K562 (cell line): ENCODE measurements around the gene SLC12A3.

Experiments used
- CBX3 ChIP-seq, 2 experiments: IDR thresholded peaks; 1 replicate in 1 of 2; 2 replicates in 1 of 2; pipeline ENCODE4 v1.6.1; 2012; ENCODE audit warnings: inconsistent platforms in 2 of 2, low read length in 2 of 2, borderline replicate concordance in 1 of 2, control low read depth in 1 of 2
- POLR2A ChIP-seq: fragments of 450-650 bp; conservative IDR thresholded peaks from 2 replicates; pipeline ENCODE4 v1.6.1; 2016
- TF ChIP-seq, protein P1 (sequence below): fragments of 450-650 bp; IDR thresholded peaks from 2 replicates; pipeline ENCODE4 v1.6.1; 2014; ENCODE audit warnings: low read depth, mild to moderate bottlenecking, moderate library complexity, borderline replicate concordance
- TF ChIP-seq, protein P2 (sequence below), 3 experiments: IDR thresholded peaks in 2 of 3; conservative IDR thresholded peaks in 1 of 3; 2 replicates each; pipeline ENCODE4 v1.5.1; 2011 to 2012; ENCODE audit warnings: low read length in 3 of 3, mild to moderate bottlenecking in 3 of 3, control low read depth in 2 of 3, improper control_type of control experiment in 1 of 3, inconsistent platforms in 1 of 3, low read depth in 1 of 3, mixed read lengths in 1 of 3, moderate library complexity in 1 of 3; ENCODE audit not compliant: insufficient read depth in 2 of 3

DNA sequence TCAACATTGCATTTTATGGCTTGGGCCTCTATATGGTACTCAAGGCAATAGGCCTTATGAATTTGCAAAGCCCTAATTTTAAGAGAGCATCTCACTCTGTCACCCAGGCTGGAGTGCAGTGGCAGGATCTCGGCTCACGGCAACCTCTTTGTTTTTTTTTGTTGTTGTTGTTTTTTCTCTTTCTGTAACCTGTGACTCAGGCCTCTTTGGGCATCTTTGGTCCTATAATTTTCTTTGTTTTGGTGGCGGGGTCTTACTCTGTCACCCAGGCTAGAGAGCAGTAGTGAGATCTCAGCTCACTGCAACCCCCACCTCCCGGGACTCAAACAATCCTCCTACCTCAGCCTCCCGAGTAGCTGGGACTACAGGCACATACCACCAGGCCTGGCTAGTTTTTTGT is 45.1 kb downstream of the SLC12A3 start:
- TF ChIP-seq, protein P1, sequence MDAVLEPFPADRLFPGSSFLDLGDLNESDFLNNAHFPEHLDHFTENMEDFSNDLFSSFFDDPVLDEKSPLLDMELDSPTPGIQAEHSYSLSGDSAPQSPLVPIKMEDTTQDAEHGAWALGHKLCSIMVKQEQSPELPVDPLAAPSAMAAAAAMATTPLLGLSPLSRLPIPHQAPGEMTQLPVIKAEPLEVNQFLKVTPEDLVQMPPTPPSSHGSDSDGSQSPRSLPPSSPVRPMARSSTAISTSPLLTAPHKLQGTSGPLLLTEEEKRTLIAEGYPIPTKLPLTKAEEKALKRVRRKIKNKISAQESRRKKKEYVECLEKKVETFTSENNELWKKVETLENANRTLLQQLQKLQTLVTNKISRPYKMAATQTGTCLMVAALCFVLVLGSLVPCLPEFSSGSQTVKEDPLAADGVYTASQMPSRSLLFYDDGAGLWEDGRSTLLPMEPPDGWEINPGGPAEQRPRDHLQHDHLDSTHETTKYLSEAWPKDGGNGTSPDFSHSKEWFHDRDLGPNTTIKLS: no peak
- TF ChIP-seq POLR2A: no peak
- no peak for TF ChIP-seq CBX3 (IDR thresholded peaks at IDR 0.05; ENCODE audit: borderline replicate concordance in 1 of 2, low read length in 2 of 2)
- TF ChIP-seq, protein P2, sequence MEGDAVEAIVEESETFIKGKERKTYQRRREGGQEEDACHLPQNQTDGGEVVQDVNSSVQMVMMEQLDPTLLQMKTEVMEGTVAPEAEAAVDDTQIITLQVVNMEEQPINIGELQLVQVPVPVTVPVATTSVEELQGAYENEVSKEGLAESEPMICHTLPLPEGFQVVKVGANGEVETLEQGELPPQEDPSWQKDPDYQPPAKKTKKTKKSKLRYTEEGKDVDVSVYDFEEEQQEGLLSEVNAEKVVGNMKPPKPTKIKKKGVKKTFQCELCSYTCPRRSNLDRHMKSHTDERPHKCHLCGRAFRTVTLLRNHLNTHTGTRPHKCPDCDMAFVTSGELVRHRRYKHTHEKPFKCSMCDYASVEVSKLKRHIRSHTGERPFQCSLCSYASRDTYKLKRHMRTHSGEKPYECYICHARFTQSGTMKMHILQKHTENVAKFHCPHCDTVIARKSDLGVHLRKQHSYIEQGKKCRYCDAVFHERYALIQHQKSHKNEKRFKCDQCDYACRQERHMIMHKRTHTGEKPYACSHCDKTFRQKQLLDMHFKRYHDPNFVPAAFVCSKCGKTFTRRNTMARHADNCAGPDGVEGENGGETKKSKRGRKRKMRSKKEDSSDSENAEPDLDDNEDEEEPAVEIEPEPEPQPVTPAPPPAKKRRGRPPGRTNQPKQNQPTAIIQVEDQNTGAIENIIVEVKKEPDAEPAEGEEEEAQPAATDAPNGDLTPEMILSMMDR (IDR thresholded peaks at IDR 0.05 in 2 of 3, conservative IDR thresholded peaks at IDR 0.05 in 1 of 3; ENCODE audit: insufficient read depth in 2 of 3, low read depth in 1 of 3, low read length in 3 of 3): no peak
